SH-SY5Y (cell line): ENCODE results near the gene AXIN1.

Experiments
- GATA2 ChIP-seq: IDR thresholded peaks from 2 replicates; pipeline ENCODE4 v1.6.1; 2011; ENCODE audit warnings: mild to moderate bottlenecking, low read depth, low read length
- GATA3 ChIP-seq: IDR thresholded peaks from 2 replicates; pipeline ENCODE4 v1.6.1; 2011; ENCODE audit warnings: low read depth, mild to moderate bottlenecking, low read length, moderate library complexity

DNA sequence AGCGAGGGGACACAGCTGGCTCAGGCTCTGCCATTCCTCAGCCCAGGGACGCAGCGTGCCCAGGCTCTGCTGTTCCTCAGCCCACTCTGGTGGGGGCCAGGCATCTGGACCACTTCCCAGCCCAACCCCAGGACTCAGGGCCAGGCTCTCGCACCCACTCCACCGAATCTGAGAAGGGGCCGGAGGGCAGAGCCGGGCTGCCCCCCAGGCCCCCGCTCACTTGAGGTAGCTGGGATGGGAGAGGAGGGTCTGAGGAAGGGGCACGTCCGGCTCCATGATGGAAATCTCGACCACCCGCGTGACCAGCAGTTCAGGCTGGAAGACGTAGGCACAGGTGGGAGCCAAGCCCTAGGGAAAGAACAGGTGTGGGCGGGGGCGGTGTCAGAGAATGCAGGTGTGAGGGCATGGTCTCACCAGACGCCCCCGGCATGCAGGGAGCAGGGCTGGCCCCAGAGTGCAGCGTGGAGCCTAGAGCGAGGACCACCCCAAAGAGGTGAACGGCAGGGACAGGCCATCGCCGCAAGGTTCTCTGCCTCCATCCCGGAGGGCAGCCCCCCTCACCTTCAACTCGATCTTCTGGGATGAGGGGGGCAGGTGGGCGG, 24.4 kb upstream of the AXIN1 start:
- TF ChIP-seq GATA2, result no peak
- TF ChIP-seq GATA3, result no peak
